ENCODE results near the gene LSAMP. TPM values are rescaled to one million over a fixed set of nuclear protein-coding genes. Genes with fewer than 3 reads are reported as not detected.

Gene LSAMP
- total RNA-seq, 1 donor from 2014 or later = 18.0 TPM

DNA sequence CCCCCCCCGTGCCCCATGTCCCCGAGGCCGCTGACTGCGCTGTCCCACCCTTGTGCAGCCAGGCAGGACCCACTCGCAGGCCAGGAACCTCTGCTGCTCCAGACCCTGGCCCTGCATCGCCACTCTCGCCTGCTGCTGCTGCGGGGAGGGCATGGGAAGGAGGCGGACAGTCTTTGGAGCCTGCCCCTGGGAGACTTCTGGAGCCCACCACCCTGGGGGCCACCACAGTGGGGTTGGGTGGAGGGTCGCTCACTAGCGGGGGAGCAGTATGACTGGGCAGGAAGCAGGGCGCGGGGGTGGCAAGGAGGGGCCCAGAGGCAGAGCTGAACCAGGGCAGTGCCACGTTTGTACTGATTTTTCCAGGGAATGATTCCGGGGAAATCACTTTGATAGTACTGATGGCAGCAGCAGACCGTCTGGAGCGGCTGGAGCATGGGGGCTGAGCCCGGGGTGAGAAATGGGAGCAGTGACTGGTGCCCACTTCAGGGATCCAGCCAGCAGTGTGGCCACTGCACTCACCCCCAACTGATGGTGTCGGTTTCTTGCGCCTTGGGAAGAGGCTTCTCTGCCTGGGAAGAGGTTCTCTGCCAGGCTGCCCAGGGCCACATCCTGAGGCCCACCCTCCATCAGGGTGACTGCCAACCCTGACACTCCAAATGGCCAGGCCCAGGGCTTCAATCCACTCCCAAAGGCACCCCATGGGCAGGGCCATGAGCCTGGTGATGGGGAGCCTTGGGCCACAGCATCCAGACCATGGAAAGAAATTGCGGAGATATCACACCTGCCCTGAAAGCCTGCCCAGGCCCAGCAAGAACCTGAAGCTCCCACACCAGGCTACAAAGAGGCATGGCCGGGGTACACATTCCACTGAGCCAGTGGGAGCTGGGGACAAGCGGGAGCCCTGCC, 53.7 kb downstream of the LSAMP start:
- no peak for TF ChIP-seq EZH2phosphoT487 (IDR thresholded peaks at IDR 0.05)
- TF ChIP-seq, protein P1, sequence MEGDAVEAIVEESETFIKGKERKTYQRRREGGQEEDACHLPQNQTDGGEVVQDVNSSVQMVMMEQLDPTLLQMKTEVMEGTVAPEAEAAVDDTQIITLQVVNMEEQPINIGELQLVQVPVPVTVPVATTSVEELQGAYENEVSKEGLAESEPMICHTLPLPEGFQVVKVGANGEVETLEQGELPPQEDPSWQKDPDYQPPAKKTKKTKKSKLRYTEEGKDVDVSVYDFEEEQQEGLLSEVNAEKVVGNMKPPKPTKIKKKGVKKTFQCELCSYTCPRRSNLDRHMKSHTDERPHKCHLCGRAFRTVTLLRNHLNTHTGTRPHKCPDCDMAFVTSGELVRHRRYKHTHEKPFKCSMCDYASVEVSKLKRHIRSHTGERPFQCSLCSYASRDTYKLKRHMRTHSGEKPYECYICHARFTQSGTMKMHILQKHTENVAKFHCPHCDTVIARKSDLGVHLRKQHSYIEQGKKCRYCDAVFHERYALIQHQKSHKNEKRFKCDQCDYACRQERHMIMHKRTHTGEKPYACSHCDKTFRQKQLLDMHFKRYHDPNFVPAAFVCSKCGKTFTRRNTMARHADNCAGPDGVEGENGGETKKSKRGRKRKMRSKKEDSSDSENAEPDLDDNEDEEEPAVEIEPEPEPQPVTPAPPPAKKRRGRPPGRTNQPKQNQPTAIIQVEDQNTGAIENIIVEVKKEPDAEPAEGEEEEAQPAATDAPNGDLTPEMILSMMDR (IDR thresholded peaks at IDR 0.05) = no peak
- no peak for TF ChIP-seq EZH2 (IDR thresholded peaks at IDR 0.05)
- Histone ChIP-seq H3K27me3 (no peaks in the 10 kb centered on the region), H3K79me2 (ENCODE audit: low read depth) (no peaks in the 10 kb centered on the region), H3K9ac (no peak overlapping the region), H3K4me1 (peaks cover 8% of the 10 kb centered on the region), H2AFZ (replicated peaks) (no peak overlapping the region), H3K4me2 (no peak overlapping the region), H3K36me3 (no peaks in the 10 kb centered on the region), H3K27ac (no peak overlapping the region), H3F3A (ENCODE audit: low read depth) (no peaks in the 10 kb centered on the region), H3K4me3 (no peak overlapping the region), H4K20me1 (ENCODE audit: low read depth) (no peaks in the 10 kb centered on the region), H3K9me3 (ENCODE audit: low read depth) (no peaks in the 10 kb centered on the region)
- no peak for DNase-seq (ENCODE audit: low spot score)
- Mint-ChIP-seq H3K36me3 (peaks cover 8% of the 10 kb centered on the region), H3K9me3 (no peaks in the 10 kb centered on the region), H3K27me3 (ENCODE audit: insufficient read depth, low read depth) (no peaks in the 10 kb centered on the region), H3K4me3 (no peak overlapping the region), H3K27ac (no peak overlapping the region), H3K4me1 (peaks cover 18% of the 10 kb centered on the region)

DNA sequence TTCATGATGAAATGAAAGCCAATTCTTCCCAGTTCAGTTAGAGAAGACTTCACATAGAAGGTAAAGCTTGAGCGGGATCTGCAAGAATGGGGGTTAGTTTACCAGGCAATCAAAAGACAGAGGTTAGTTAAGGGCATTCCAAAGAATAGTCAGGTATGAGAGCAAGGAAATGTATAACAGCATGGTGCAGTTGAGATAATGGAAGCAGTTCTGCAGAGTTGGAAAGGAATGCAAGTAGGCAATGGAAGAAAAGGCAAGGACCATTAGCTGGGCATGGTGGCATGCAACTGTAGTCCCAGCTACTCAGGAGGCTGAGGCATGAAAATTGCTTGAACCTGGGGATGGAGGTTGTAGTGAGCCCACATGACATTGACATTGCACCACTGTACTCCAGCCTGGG, 55.0 kb downstream of the LSAMP start:
- H2AFZ ChIP-seq (replicated peaks) = no peak overlapping the region

DNA sequence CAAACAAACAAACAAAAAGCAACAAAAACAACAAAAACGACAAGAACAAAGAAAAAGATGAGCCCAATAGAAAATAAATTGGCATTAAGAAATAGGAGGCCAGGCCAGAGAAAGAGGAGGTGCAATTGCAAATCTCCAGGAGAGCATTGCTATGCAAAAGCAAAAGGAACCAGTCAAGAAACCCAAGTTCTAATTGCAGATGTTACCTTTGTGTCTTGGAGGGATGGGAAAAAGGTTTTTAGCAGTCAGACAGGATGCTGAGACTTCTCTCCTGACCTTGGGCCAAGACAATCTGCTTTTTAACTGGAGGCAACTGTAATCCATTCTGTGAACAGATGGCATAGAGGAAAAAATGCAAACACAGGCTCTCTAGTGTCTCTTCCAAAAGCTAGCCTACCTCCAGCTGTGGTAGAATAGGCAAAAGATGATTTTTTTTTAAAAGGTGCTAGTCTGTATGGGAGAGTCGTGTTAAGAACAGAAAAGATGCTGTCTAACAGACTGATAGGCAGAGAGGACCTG, 56.4 kb downstream of the LSAMP start:
- Histone ChIP-seq H3F3A (ENCODE audit: low read depth) (no peaks in the 10 kb centered on the region), H3K27ac (no peak overlapping the region), H3K4me2 (no peak overlapping the region), H3K36me3 (no peaks in the 10 kb centered on the region), H3K79me2 (ENCODE audit: low read depth) (no peaks in the 10 kb centered on the region), H3K27me3 (no peaks in the 10 kb centered on the region), H3K4me1 (peaks cover 8% of the 10 kb centered on the region), H3K4me3 (no peak overlapping the region), H2AFZ (replicated peaks) (no peak overlapping the region), H3K9ac (no peak overlapping the region), H3K9me3 (ENCODE audit: low read depth) (no peaks in the 10 kb centered on the region), H4K20me1 (ENCODE audit: low read depth) (no peaks in the 10 kb centered on the region)
- peaks cover 8% of the 10 kb centered on the region for H3K36me3 Mint-ChIP-seq
- H3K4me1 Mint-ChIP-seq = peaks cover 14% of the 10 kb centered on the region
- DNase-seq (ENCODE audit: low spot score) = no peak
- TF ChIP-seq EZH2phosphoT487 (IDR thresholded peaks at IDR 0.05) (no peak), EZH2 (IDR thresholded peaks at IDR 0.05) (no peak)
- TF ChIP-seq, protein P1 (IDR thresholded peaks at IDR 0.05) = no peak
- H3K27me3 Mint-ChIP-seq (ENCODE audit: insufficient read depth, low read depth) = no peaks in the 10 kb centered on the region
- H3K4me3 Mint-ChIP-seq = no peak overlapping the region
- H3K27ac Mint-ChIP-seq = no peak overlapping the region
- H3K9me3 Mint-ChIP-seq = no peaks in the 10 kb centered on the region

More for the DNA sequence above, 55.0 kb downstream of the LSAMP start:
- Mint-ChIP-seq H3K27me3 (ENCODE audit: insufficient read depth, low read depth) (no peaks in the 10 kb centered on the region), H3K4me1 (peaks cover 18% of the 10 kb centered on the region), H3K36me3 (peaks cover 8% of the 10 kb centered on the region), H3K9me3 (no peaks in the 10 kb centered on the region), H3K27ac (peak overlapping the region; percentile 5), H3K4me3 (no peak overlapping the region)
- no peaks in the 10 kb centered on the region for H3K27me3 ChIP-seq
- H3K36me3 ChIP-seq = no peaks in the 10 kb centered on the region
- no peak overlapping the region for H3K4me3 ChIP-seq
- no peak overlapping the region for H3K27ac ChIP-seq
- H3K9ac ChIP-seq = no peak overlapping the region
- H4K20me1 ChIP-seq (ENCODE audit: low read depth) = no peaks in the 10 kb centered on the region
- H3K9me3 ChIP-seq (ENCODE audit: low read depth) = no peaks in the 10 kb centered on the region
- no peak for TF ChIP-seq EZH2phosphoT487 (IDR thresholded peaks at IDR 0.05)
- TF ChIP-seq, protein P1 (IDR thresholded peaks at IDR 0.05) = no peak
- TF ChIP-seq EZH2 (IDR thresholded peaks at IDR 0.05) = no peak
- H3K79me2 ChIP-seq (ENCODE audit: low read depth) = no peaks in the 10 kb centered on the region
- no peak overlapping the region for H3K4me2 ChIP-seq
- H3F3A ChIP-seq (ENCODE audit: low read depth) = no peaks in the 10 kb centered on the region
- no peak for DNase-seq (ENCODE audit: low spot score)
- peaks cover 8% of the 10 kb centered on the region for H3K4me1 ChIP-seq

Measured in neural progenitor cell (in vitro differentiated cells).